TTC549 (cell line): ENCODE data around the gene OR51L1.
"Not testable (repeated sequence)": the region's sequence is repeated elsewhere in the genome, so short reads cannot be mapped to it uniquely, and the experiment has no call there.

Experiments used
- FAIRE-seq: peaks from 2 replicates; lab custom pipeline; 2012; peaks lifted over from hg19 to GRCh38; lab: Jason Lieb, UNC

OR51L1 gene, protein sequence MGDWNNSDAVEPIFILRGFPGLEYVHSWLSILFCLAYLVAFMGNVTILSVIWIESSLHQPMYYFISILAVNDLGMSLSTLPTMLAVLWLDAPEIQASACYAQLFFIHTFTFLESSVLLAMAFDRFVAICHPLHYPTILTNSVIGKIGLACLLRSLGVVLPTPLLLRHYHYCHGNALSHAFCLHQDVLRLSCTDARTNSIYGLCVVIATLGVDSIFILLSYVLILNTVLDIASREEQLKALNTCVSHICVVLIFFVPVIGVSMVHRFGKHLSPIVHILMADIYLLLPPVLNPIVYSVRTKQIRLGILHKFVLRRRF

DNA sequence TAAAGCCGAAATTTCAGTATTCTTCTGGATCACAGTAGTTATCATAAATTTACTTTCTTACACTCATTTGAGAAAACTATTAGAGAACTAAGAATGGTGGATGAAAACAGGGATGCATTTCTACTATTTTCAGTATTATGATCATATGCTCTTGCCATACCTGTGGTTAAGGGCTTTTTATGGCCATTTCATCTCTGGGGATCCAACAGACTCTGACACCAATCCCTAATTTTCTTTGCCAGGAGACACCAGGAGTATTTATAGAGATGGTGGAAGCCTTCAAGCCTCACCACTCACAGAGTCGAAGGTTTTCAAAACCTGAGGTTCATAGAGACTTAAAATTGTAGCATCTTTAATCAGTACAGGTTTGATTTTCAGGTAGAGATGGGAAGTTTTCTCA, at the start of gene OR51L1:
OR51L1 (plus strand) TSS at position 301 of the 400 bp plus-strand sequence. CDS start 4,132 bp downstream, outside the sequence.
- no peak for FAIRE-seq

DNA sequence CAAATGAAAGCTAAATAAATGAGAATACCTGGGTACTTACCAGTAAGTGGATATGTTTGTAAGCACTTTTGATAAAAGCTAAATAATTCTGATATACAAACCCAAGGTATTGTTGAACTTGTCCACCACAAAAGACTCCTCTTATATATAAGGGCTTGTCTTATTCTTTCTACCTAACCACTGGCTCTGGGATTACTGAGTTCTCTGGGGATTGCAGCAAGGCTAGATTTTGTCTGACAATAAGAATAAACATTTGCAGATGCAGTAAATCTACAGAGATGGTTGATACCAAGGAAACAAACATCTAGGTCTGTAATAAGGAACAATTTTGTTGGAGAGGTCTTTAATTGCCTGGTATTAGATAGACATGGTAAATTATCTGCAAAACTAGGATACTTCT, 47.1 kb upstream of the OR51L1 start, which contains the start of gene OR51A4:
OR51A4 (minus strand) TSS at position 101 of the 400 bp plus-strand sequence. CDS start 505 bp downstream, outside the sequence.
- FAIRE-seq, result no peak

DNA sequence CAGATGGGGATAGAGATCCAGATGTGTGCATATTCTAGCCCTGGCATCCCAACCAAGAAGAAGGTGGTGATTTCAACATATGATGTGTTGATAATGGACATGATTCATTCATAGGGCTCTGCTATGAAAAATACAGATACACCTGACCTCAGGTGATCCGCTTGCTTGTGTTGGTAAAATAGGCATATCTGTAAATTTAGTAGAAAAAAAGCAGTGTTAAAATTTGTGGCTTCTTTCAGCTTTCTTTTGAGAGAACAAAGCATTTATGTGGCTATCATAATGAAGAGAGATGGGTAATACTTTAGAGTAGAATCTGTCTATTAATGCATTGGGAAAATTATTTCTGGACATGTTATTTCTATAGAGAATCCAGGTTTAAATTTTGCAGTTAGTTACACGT, 39.0 kb upstream of the OR51L1 start, which contains the start of gene OR51A2:
OR51A2 (minus strand) TSS at position 101 of the 400 bp plus-strand sequence; CDS start at position 101, 0 bp downstream.
- FAIRE-seq, result not testable (repeated sequence)

DNA sequence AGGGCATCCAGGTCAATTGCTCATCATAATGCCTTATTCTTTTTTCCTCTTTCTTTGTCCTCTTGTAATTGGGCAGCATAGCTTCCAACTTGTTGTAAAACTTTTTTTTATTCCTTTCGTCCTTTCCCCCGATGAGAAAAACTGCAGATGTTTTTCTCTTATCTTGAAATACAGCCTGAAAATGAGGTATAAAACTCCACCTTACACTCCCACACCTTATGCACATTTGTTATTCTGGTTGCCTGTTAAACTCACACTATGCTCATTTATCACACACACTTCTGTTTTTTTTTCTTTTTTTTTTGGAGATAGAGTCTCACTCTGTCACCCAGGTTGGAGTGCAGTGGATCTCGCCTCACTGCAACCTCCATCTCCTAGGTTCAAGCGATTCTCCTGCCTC, 37.3 kb upstream of the OR51L1 start:
- no peak for FAIRE-seq

DNA sequence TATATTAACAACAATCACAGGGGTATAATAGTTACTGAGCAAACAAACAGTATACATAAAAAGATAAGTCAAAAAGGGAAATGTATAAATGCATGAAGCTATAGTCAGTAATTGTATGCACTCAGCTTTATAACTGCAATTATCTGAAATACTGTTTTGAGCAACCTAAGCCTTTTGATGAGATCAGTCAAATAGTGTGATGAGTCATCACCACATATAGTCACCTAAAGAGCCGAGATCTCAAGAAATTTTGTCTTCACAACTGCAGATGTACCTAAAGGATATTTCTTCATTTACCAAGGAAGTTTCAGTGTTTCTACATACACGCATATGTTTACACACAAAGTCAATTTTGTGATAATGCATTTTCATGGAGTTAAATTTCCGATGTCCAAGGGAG, 33.8 kb upstream of the OR51L1 start:
- FAIRE-seq, result no peak

DNA sequence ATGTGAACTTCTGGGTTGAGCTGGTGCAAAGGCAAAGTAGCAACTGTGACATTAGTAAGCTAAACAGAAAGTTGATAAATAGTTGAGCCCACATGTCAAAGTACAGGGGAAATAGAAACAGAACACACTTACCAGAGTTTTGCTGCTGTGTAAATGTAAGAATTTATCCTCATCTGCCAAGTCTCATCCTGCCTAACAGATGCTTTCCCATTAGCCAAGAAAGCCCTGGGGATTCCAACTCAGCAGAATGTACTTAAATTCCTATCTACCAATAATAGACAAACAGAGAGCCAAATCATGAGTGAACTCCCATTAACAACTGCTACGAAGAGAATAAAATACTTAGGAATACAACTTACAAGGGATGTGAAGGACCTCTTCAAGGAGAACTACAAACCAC, 31.8 kb upstream of the OR51L1 start:
- FAIRE-seq, result no peak

DNA sequence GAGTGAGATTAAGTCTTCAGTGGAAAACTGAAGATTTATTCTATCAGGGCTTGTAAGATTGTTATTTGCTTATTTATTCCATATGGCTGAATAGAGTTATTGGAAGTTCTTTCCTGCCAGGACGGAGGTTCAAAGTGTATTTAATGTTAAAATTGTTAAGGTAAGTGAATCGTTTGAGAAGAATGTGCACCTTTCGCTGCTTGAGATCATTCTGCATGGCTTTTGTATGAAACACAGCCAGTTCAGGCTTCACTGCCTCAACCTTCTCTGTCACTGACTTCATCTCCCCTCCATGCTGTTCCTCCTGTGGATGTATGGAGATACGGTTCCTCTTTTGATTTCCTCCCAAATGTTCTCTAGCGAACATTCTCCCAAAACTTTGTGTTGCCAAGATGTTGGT, 19.2 kb upstream of the OR51L1 start:
- FAIRE-seq, result no peak

DNA sequence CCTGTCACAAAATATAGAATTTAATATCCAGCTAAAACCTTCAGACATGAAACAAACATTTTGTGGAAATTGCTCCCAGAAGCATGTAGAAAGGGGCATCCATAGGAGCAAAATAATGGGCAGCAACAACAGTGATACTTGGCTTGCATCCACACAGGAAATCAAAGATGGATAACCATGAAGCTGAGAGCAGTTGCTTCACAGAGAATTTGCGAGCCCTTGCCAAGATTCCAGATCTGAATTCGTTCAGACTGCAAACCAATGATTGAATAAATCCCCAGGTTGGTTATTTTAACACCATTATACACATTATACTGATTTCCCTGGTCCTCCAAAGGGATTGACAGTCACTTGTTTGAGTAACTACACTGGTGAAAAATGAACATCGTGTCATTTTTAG, 15.6 kb upstream of the OR51L1 start:
- no peak for FAIRE-seq

DNA sequence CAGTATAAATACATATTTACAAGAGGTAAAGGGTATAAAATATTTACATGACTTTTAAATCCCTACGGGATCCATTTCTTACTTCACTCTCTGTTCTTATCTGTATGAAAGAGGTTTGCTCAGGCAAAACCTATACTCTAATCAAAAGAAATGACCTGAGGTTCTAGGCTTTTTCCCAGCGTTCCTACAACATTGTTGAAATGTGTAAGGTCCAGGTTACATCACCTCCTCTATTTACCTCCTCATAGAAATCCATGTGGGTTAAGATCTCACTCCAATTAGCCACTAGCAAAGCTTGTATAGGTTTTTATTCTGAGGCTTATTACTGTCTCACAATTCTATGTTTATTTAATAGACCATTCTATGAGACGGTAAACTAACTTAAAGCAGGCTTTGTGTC, 12.0 kb upstream of the OR51L1 start:
- FAIRE-seq, result no peak

DNA sequence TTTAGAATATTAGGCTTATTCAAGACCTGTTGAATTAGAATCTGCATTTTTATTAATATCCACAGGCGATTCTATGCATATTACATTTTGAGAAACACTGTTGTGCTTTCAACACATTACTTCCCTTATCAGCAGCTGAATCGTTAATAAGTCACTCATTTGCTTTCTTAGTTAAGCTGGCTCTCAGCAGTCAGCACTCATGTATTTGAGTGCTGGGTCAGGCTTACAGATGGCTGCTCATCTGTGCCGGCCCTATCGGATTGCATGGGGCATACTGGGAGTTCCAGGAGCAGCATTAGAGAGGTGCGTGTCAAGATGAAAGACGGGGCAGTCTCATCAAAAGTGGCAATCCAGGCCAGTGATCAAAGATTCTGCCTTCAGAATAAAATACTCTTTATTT, 10.8 kb upstream of the OR51L1 start:
- no peak for FAIRE-seq

DNA sequence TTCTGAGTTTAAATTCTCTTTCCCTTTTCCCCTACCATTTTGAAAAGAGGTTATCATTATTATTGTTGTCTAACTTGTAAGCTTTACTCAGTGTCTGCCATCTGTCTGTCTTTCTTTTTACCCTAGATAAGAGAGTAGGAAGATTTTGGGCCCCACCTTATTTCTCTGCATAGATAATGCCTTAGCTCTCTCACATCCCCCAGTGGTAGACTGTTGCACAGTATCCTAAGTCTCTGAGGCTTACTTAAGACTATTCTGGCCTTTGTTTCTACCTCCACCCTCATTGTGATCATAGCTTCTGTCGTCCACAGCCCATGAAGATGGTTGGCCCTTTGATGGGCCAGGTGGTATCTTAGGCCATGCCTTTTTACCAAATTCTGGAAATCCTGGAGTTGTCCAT, 3.6 kb upstream of the OR51L1 start:
- FAIRE-seq, result no peak

DNA sequence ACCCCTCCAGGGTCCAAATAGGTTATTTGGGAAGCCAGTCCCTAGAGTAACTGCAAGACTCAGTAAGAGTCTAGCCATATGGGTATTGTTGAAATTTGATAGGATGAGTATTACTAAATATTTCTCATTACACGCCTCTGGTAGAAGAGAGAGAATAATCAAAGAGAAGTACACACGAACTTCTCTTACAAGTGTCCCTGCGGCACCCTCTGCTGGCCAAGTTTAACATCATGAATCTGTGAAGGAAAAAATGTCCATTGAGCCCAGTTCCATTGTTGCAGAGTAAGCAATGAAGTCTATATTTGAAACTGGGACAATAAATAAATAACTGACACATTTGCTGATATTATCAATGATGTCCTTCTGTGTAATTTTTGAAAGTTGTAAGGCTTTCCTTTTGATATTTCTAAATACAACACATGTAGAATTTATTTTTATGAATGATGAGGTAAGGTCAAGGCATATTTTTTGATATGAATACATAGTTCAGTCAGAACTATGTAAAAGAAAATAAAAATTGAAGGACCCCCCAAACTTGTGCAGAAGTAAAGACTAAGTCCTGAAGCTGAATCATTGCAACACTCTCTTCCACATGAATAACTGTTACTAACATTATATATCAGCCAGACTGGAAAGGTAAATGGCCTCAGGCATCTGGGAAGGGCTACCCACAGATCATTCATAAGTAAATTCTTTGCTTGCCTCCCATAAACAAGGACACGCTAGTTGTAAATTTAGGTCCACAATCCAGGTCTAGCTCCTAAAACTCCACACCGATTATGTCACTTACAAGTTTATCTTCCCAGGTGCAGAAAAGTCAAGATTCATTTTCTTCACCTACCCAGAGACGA, 10.0 kb downstream of the OR51L1 start:
- peak; percentile 72 for FAIRE-seq

DNA sequence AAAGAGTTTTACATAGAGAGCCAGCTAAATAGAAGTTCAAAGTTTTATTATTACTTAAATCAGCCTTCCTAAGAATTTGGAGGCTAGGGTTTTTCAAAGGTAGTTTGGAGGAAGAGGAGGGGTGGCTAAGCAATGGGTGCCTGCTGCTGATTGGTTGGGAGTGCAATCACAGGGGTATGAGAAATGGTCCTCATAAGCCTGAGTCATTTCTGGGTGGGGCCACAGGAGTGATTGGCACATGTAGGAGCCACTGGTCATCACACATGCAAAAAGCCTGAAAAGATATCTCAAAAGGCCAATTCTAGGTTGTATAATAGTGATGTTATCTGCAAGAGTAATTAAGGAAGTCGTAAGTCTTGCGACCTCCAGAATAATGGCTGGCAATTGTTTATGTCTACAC, 12.9 kb downstream of the OR51L1 start:
- FAIRE-seq, result no peak

DNA sequence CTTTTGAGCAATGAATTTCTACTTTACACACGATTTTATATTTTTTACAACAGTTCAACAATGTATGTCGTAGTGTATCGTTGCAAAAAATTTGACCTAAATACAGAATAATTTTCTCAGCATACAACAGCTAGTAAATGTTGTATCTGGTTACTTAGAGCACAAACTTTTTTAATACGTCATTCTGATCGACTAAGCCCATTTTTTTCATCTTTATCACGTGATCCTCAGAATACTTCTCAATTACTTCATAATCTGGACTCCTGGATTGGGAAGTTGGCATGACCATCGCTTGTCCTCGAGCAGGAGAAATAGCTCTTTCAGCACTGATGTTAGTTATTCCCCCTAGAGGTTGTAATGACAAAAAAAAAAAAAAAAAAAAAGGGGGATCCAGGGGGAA, 16.6 kb downstream of the OR51L1 start:
- FAIRE-seq, result no peak

DNA sequence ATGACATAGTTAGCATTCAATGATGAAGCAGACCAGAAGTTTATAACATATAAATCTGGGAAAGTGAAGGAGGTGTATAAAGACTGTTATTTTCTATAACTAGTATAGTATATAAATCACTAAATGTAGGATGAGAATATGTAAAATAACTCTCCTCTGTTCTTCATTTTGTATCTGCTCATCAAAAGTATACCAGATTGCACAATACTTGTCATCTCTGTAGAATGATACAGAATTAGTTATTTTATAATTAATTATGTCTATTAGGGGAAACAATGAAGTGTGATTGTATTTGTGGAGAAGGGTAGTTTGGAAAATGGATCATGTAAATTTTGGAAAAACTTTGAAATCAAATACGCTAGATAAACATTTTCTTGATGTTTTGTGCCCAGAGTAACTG, 18.4 kb downstream of the OR51L1 start:
- FAIRE-seq, result no peak

DNA sequence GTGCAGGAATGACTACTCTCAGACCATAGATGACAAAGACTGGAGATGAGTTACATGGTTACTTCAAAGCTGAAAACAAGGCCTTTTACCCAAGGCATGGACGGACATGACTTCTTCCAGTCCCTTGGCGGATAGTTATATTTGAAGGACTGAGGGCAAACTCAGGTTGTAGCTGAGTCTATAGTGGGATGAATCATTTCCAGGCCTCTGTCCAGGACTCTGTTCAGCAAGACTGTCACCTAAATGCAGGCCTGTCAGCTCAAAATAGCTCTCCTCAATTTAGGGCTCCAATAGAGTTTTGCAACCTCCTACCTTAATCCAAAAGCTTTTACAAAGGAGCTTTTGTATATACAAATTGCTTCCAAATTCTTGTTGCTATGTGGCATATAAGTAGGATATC, 27.3 kb downstream of the OR51L1 start:
- no peak for FAIRE-seq

DNA sequence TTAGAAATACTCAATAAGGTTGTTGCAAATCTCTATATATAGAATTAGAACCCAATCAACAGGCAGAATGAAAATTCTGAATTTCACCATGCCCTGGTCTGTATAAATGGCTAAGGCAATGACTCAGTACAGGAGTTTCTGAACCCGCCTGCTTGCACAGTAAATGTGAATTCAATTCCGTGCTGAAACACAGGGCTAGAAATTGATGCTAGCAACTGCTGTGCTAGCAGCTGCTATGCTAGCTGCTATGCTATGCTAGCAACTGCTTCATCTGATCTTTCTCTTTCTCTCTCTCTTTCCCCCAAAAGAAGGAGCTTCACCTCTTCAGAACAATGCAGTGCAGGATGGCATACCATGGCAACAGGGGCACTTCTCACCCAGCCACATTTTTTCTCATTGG, 42.0 kb downstream of the OR51L1 start:
- FAIRE-seq, result no peak

DNA sequence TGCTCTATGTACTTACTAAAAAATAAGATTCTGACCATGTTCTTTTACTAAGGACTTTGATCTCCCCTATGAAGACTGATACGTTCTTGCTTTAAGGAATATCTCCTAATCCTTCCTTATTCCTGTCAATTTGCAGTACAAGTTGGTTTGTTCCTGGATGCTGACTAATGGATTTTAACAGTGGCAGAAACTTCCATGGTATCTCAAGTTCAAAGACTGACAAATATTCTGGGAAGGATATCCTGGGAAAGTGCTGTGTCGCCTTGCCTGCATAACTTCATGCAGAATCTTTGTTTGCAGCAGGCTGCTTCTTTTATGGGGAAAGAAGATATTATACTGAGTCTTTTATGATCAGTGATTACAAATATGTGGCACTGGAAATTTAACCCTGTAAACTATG, 43.3 kb downstream of the OR51L1 start:
- FAIRE-seq, result no peak

DNA sequence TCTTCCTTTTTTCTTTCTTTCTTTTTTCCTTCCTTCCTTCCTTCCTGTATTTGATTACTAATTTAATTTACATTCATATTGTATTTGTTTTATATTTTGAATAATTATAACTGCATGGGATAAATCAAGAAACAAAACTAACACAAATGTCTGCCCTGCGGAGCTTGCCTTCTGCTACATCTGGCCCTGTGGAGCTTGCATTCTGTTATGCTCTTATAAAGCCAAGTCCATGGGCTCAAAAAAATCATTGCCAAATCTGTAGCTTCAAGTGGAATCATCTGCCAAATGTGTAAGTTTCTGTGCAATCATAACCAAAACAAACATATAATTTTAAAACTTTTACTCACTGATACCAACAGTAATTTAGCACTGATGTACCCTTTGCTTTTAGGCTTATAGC, 43.7 kb downstream of the OR51L1 start:
- FAIRE-seq, result no peak

DNA sequence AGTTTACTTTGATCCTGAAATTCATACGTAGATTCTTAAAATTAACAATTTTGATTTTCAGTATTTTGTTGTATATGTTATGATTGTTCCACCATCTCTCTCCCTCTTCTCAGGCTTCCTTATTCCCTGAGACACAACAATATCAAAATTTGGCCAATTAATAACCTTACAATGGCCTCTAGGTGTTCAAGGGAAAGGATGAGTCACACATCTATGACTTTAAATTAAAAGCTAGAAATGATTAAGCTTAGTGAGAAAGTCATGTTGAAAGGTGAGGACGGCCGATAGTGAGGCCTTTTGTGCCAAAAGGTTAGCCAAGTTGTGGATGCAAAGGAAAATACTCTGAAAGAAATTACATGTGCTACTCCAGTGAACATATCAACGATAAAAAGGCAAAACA, 46.2 kb downstream of the OR51L1 start:
- FAIRE-seq, result no peak

DNA sequence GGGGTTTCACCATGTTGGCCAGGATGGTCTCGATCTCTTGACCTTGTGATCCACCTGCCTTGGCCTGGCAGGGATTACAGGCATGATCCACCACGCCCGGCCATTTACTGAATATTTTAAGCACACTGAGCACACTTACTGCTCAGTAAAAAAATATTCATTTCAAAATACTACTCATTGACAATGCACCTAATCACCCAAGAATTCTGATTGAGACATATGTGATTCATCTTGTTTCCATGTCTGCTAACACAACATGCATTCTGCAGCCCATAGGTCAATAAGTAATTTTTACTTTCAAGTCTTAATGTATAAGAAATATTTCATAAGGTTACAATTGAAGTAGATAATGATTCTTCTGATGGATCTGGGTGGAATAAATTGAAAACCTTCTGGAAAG, 47.4 kb downstream of the OR51L1 start:
- FAIRE-seq, result no peak

DNA sequence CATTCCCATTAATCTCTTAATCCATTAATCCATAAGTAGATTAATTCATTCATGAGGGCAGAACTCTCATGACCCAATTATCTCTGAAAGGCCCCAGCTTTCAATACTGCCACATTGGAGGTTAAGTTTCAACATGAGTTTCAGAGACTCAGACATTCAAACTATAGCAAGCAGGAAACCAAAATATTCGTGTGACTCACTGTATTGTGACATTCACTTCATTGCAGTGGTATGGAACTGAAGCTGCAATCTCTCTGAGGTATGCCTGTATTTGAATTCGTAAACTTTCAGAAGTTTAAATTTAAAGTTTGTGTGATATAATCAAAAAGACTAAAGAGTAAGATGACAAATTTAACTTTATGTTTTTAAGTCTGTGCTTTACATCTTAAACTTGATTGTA, 48.7 kb downstream of the OR51L1 start:
- FAIRE-seq, result no peak

DNA sequence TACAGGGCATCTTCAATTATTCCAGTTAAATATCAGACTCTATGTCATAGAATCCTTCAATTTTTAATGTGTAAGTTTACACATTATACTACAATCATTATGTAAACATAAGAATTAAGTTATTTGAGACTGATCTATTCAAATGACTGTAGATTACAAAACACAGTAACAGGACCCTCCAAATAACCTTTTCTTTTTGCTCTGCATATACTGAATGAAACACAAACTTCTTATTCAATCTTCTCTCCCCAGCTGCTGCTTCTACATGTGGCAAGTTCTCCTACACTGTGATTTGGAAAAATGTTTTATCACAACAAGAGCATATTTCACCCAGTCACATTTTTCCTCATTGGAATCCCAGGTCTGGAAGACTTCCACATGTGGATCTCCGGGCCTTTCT, 51.6 kb downstream of the OR51L1 start, which contains the start of gene OR52J3:
OR52J3 (plus strand) TSS at position 301 of the 400 bp plus-strand sequence; CDS start at position 301, 0 bp downstream.
- FAIRE-seq, result no peak
